Activated B cell treated with CpG ODN at 0.5 μM for 24 hours (primary cell): ENCODE measurements around the gene MFAP5. TPM values are rescaled to one million over a fixed set of nuclear protein-coding genes. Genes with fewer than 3 reads are reported as not detected.

ENCODE experiments used
- ATAC-seq: fragments of 200-7000 bp; cut with Tn5 transposase; one replicate; pipeline ENCODE4 v1.10.0; 2021; ENCODE audit warnings: low read depth, mild to moderate bottlenecking, moderate library complexity
- CTCF ChIA-PET: fragments of 350-600 bp; sonication (Branson Sonifier 250); formaldehyde crosslinking; loops from one replicate; lab custom pipeline; 2021; ENCODE audit warnings: antibody characterized with exemption; lab: Charles Lee
- POLR2A ChIA-PET: fragments of 350-600 bp; sonication (Branson Sonifier 250); formaldehyde crosslinking; loops from one replicate; lab custom pipeline; 2021; ENCODE audit warnings: antibody characterized with exemption; lab: Charles Lee
- DNase-seq: peaks from one replicate; pipeline ENCODE4 v3.0.0; 2022
- H3K27ac Mint-ChIP-seq: one replicate; pipeline ENCODE4 v1.8.0; 2020; ENCODE audit warnings: mixed read lengths
- H3K27me3 Mint-ChIP-seq: one replicate; pipeline ENCODE4 v1.8.0; 2021; ENCODE audit warnings: mixed read lengths
- H3K36me3 Mint-ChIP-seq: one replicate; pipeline ENCODE4 v1.8.0; 2021; ENCODE audit warnings: low read depth, mixed read lengths
- H3K4me1 Mint-ChIP-seq: one replicate; pipeline ENCODE4 v1.8.0; 2021; ENCODE audit warnings: mixed read lengths
- H3K4me3 Mint-ChIP-seq: one replicate; pipeline ENCODE4 v1.8.0; 2020; ENCODE audit warnings: mild to moderate bottlenecking, mixed read lengths
- H3K9me3 Mint-ChIP-seq: one replicate; pipeline ENCODE4 v1.8.0; 2020; ENCODE audit warnings: mixed read lengths
- CTCF ChIP-seq: fragments of 200-600 bp; IDR thresholded peaks from one replicate; pipeline ENCODE4 v1.8.0; 2022; ENCODE audit warnings: antibody characterized with exemption, mild to moderate bottlenecking
- intact Hi-C: fragments of 100-400 bp; cut with micrococcal nuclease; formaldehyde crosslinking; loops from one replicate; pipeline ENCODE4 v1.15.1; 2024
- total RNA-seq: library from RNA; stranded (reverse); gene quantifications from 2 replicates; pipeline ENCODE4 v1.2.3, GENCODE V29; 2022

The MFAP5 gene
- total RNA-seq, 1 donor from 2014 or later = 0.35 TPM

- Mint-ChIP-seq H3K4me3 (no peak overlapping the region), H3K27me3 (peaks cover 2% of the 10 kb centered on the region), H3K27ac (no peak overlapping the region), H3K9me3 (no peaks in the 10 kb centered on the region), H3K36me3 (no peaks in the 10 kb centered on the region), H3K4me1 (no peaks in the 10 kb centered on the region)
- no peak for TF ChIP-seq CTCF
- DNase-seq (no peak), ATAC-seq (no peak)
- ChIA-PET CTCF (interaction anchor here (0.6 to 1.5 kb wide), 3 partner anchors 162 to 230 kb away, joined by 3 to 10 read pairs (median 3); no protein-coding TSS in a partner anchor), POLR2A (no interaction called here)
- intact Hi-C loops = no loop called here
Measured at GRCh38 chr12:8661016-8661415, 1.6 kb downstream of the MFAP5 start.

GRCh38 chr12:8658346-8658745 lies 4.3 kb downstream of the MFAP5 start:
- no peaks in the 10 kb centered on the region for H3K36me3 Mint-ChIP-seq
- no peak for TF ChIP-seq CTCF
- DNase-seq = no peak
- no peaks in the 10 kb centered on the region for H3K4me1 Mint-ChIP-seq
- intact Hi-C loops = no loop called here
- no peak overlapping the region for H3K27ac Mint-ChIP-seq
- POLR2A ChIA-PET = no interaction called here
- CTCF ChIA-PET = interaction anchor here (1.1 to 2.7 kb wide), 4 partner anchors 114 to 390 kb away, joined by 3 to 26 read pairs (median 13); no protein-coding TSS in a partner anchor
- H3K9me3 Mint-ChIP-seq = no peaks in the 10 kb centered on the region
- no peak for ATAC-seq
- H3K4me3 Mint-ChIP-seq = no peak overlapping the region
- no peaks in the 10 kb centered on the region for H3K27me3 Mint-ChIP-seq

GRCh38 chr12:8655421-8655820 lies 7.2 kb downstream of the MFAP5 start:
- intact Hi-C loops = no loop called here
- H3K27ac Mint-ChIP-seq = no peak overlapping the region
- ATAC-seq (no peak), DNase-seq (no peak)
- H3K27me3 Mint-ChIP-seq = no peaks in the 10 kb centered on the region
- no peaks in the 10 kb centered on the region for H3K36me3 Mint-ChIP-seq
- CTCF ChIA-PET = interaction anchor here (1.9 kb wide), 1 partner anchor 235 kb away, joined by 9 read pairs; no protein-coding TSS in a partner anchor
- H3K9me3 Mint-ChIP-seq = no peaks in the 10 kb centered on the region
- POLR2A ChIA-PET = interaction anchor here (0.9 kb wide), 1 partner anchor 112 kb away, joined by 3 read pairs; no protein-coding TSS in a partner anchor
- no peak overlapping the region for H3K4me3 Mint-ChIP-seq
- TF ChIP-seq CTCF = no peak
- no peaks in the 10 kb centered on the region for H3K4me1 Mint-ChIP-seq

GRCh38 chr12:8648576-8649205 lies 13.9 kb downstream of the MFAP5 start:
- ChIA-PET POLR2A (interaction anchor here (1.0 to 1.2 kb wide), 2 partner anchors 9 to 19 kb away, joined by 3 read pairs; no protein-coding TSS in a partner anchor), CTCF (interaction anchor here (0.6 to 1.2 kb wide), 3 partner anchors 9 to 182 kb away, joined by 4 to 5 read pairs (median 5); no protein-coding TSS in a partner anchor)
- peaks cover 38% of the 10 kb centered on the region for H3K4me1 Mint-ChIP-seq
- DNase-seq = no peak
- H3K9me3 Mint-ChIP-seq = no peaks in the 10 kb centered on the region
- H3K36me3 Mint-ChIP-seq = no peaks in the 10 kb centered on the region
- TF ChIP-seq CTCF = no peak
- intact Hi-C loops = no loop called here
- H3K27me3 Mint-ChIP-seq = no peaks in the 10 kb centered on the region
- H3K4me3 Mint-ChIP-seq = no peak overlapping the region
- H3K27ac Mint-ChIP-seq = no peak overlapping the region
- ATAC-seq = peak; percentile 72

- ChIA-PET POLR2A (interaction anchor here (0.6 to 1.2 kb wide), 2 partner anchors 19 to 303 kb away, joined by 3 to 4 read pairs; no protein-coding TSS in a partner anchor), CTCF (interaction anchor here (0.6 to 1.2 kb wide), 3 partner anchors 9 to 183 kb away, joined by 4 to 5 read pairs (median 5); no protein-coding TSS in a partner anchor)
- no peak overlapping the region for H3K27ac Mint-ChIP-seq
- intact Hi-C loops = no loop called here
- H3K36me3 Mint-ChIP-seq = no peaks in the 10 kb centered on the region
- H3K4me3 Mint-ChIP-seq = no peak overlapping the region
- DNase-seq (no peak), ATAC-seq (no peak)
- peaks cover 41% of the 10 kb centered on the region for H3K4me1 Mint-ChIP-seq
- H3K27me3 Mint-ChIP-seq = no peaks in the 10 kb centered on the region
- no peaks in the 10 kb centered on the region for H3K9me3 Mint-ChIP-seq
- no peak for TF ChIP-seq CTCF
Measured at GRCh38 chr12:8647968-8648367, 14.7 kb downstream of the MFAP5 start.
